Measurements from ENCODE around the gene SLC5A11. TPM values are rescaled to one million over a fixed set of nuclear protein-coding genes. Genes with fewer than 3 reads are reported as not detected.
"Not testable (repeated sequence)": the region's sequence is repeated elsewhere in the genome, so short reads cannot be mapped to it uniquely, and the experiment has no call there.

Gene SLC5A11
- total RNA-seq, 1 donor from 2014 or later, result 0.22 TPM

DNA sequence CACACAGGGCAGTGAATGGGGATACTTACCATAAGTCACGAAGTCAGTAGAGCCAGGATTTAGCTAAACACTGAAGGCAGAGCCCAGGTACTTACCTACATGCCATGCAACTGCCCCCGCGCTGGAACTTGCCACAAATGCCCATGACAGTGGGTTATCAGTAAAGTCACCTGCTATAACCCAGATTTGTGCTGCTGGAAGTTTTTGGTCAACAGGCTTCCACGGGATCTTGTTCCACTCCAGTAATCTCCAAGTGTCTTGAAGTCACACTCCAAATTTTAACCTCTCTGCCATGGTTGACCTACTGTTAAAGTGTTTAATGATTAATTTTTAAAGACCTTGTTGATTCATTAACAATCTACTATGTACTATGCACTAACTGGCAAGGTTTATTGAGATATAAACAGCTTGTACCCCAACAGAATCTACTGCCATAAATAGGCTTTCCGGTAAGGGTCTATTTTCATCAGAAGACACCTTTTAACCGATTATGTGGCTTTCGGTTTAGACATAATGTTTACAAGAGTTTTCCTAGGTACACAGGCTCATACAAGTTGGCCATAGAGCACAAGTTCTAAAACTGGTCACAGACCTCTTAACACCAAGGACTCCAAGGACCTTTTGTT lies 6.3 kb upstream of the SLC5A11 start:
- ATAC-seq (ENCODE audit: low read depth), result no peak
- no peaks in the 10 kb centered on the region for H3K9me3 Mint-ChIP-seq
- no peak overlapping the region for H3K27ac Mint-ChIP-seq
- intact Hi-C loops (cut with micrococcal nuclease), result no loop called here
- H3K36me3 Mint-ChIP-seq (ENCODE audit: low read depth), result no peaks in the 10 kb centered on the region
- H3K4me3 Mint-ChIP-seq, result no peak overlapping the region
- POLR2A ChIA-PET, result no interaction called here
- CTCF ChIA-PET, result interaction anchor here (1.0 kb wide), 1 partner anchor 386 kb away, joined by 3 read pairs; no protein-coding TSS in a partner anchor
- no peak for DNase-seq
- H3K4me1 Mint-ChIP-seq, result no peaks in the 10 kb centered on the region
- peaks cover 2% of the 10 kb centered on the region for H3K27me3 Mint-ChIP-seq
- TF ChIP-seq, protein P1, sequence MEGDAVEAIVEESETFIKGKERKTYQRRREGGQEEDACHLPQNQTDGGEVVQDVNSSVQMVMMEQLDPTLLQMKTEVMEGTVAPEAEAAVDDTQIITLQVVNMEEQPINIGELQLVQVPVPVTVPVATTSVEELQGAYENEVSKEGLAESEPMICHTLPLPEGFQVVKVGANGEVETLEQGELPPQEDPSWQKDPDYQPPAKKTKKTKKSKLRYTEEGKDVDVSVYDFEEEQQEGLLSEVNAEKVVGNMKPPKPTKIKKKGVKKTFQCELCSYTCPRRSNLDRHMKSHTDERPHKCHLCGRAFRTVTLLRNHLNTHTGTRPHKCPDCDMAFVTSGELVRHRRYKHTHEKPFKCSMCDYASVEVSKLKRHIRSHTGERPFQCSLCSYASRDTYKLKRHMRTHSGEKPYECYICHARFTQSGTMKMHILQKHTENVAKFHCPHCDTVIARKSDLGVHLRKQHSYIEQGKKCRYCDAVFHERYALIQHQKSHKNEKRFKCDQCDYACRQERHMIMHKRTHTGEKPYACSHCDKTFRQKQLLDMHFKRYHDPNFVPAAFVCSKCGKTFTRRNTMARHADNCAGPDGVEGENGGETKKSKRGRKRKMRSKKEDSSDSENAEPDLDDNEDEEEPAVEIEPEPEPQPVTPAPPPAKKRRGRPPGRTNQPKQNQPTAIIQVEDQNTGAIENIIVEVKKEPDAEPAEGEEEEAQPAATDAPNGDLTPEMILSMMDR (IDR thresholded peaks at IDR 0.05), result no peak

DNA sequence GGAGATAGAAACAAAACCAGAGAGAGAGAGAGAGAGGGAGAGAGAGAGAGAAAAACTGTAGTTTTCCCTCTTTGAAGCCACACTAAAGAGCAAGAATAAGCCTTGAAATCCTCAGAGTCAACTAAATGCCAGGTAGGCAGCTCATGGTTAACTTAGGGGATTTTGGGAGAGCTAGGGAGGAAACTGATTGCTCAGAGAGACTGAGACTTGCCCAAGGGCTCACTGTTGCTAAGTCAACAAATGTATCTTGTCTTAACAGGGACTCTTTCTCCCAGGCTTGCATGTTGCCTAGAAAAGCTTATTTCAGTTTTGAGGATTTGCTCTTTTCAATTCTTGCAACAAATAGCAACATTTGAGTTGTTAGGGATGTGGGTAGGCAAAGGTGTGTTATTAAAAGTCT lies 4.5 kb upstream of the SLC5A11 start:
- no peak for DNase-seq
- Mint-ChIP-seq H3K36me3 (ENCODE audit: low read depth) (no peaks in the 10 kb centered on the region), H3K27ac (no peak overlapping the region), H3K27me3 (peaks cover 2% of the 10 kb centered on the region), H3K4me1 (no peaks in the 10 kb centered on the region), H3K4me3 (no peak overlapping the region), H3K9me3 (no peaks in the 10 kb centered on the region)
- no peak for ATAC-seq (ENCODE audit: low read depth)
- CTCF ChIA-PET, result no interaction called here
- POLR2A ChIA-PET, result no interaction called here
- TF ChIP-seq, protein P1 (IDR thresholded peaks at IDR 0.05), result no peak
- intact Hi-C loops (cut with micrococcal nuclease), result no loop called here

DNA sequence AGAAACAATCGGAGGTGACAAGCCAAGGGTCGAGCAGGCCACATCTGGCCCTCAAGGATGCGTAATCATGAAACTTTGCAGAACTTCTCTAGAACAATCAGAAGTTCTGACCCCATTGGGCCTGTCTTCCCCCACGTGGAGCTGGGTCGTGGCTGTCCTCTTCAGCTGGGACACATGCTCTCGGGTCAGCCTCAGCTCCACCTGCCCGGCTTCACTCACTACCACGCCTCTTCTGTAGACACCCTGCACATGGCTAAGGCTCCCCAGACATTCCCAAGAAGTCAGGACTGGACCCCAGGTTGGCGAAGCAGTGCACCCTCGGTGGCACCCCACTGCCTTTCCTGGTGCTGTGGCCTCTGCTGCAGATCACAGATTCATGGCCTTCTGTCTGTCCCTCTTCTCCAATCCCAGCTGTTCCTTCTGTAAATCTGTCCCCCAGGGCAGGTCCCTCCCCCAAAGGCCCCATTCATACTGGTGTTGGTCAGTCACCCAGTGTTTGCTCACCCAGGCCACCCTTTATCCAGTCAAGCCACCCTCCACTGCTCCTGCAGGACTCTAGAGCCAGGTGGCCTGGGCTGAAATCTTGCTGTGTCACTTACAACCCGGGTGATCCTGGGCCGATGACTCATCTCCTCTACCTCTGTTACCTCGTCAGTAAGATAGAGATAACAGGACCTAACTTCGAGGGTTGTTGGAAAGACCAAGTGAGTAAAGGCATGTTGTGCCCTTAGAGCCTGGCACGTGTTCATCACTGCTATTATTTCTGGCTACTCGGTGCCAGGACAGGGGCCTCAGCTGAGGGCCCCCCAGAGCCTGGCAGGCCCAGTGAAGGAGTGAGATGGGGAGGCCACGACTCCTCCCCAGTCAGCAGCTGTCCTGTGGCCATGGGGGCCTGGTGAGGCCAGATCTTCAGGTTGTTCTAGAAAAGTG lies 1.4 kb upstream of the SLC5A11 start:
- Mint-ChIP-seq H3K27ac (no peak overlapping the region), H3K36me3 (ENCODE audit: low read depth) (no peaks in the 10 kb centered on the region), H3K9me3 (no peaks in the 10 kb centered on the region), H3K27me3 (no peaks in the 10 kb centered on the region), H3K4me3 (no peak overlapping the region), H3K4me1 (no peaks in the 10 kb centered on the region)
- TF ChIP-seq, protein P1 (IDR thresholded peaks at IDR 0.05), result no peak
- intact Hi-C loops (cut with micrococcal nuclease), result no loop called here
- no peak for DNase-seq
- POLR2A ChIA-PET, result interaction anchor here (0.6 kb wide), 1 partner anchor 84 kb away, joined by 5 read pairs; no protein-coding TSS in a partner anchor
- CTCF ChIA-PET, result no interaction called here
- no peak for ATAC-seq (ENCODE audit: low read depth)

DNA sequence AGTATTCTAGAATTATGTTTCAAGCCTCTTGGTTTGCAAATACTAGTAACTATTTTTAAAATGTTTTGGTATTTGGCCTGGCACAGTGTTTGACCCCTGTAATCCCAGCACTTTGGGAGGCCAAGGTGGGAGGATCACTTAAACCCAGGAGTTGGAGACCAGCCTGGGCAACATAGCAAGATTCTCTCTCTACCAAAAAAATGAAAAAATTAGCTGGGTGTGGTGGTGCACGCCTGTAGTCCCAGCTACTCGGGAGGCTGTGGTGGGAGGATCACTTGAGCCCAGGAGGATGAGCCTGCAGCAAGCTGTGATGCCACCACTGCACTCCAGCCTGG lies 765 bp upstream of the SLC5A11 start:
- DNase-seq; H3K9me3 Mint-ChIP-seq; H3K4me1 Mint-ChIP-seq; H3K27me3 Mint-ChIP-seq; intact Hi-C loops (cut with micrococcal nuclease); POLR2A ChIA-PET; H3K27ac Mint-ChIP-seq; H3K4me3 Mint-ChIP-seq; H3K36me3 Mint-ChIP-seq (ENCODE audit: low read depth); CTCF ChIA-PET; ATAC-seq (ENCODE audit: low read depth): not testable (repeated sequence)

DNA sequence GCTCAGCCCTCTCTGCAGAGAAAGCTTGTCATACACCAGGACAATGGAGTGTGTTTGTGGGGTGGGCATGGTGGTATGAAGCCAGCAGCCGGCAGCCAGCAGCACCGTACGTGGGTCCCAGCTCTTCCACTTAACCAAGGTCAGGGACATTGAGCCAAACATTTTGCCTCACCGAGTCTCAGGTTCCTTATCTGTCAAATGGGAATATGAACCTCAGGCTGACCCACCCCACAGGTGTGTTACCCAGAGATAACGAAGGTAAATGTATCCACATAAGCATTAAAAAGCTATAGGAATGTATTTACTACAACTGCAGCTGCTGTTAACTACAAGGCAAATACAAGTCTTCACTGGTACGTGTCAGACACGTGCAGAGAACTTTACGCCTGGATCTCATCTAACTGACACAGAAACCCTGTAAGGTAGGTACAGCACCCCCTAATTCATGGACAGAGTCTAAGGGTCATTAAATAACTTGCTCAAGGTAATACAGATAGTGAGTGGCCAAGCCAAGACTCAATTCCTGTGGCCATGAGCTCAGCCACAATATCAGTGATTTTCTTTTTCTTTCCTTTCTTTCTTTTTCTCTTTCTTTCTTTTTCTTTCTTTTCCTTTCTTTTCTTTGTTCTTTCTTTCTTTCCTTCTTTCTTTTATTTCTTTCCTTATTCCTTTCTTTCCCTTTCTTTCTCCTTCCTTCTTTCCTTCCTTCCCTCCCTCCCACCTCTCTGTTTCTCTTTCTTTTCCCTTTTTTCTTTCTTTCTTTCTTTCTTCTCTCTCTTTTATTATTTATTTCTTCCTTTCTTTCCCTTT lies 990 bp downstream of the SLC5A11 start:
- ATAC-seq (ENCODE audit: low read depth), result no peak
- Mint-ChIP-seq H3K27ac (no peak overlapping the region), H3K36me3 (ENCODE audit: low read depth) (no peaks in the 10 kb centered on the region), H3K27me3 (no peaks in the 10 kb centered on the region), H3K4me1 (no peaks in the 10 kb centered on the region), H3K9me3 (no peaks in the 10 kb centered on the region), H3K4me3 (no peak overlapping the region)
- POLR2A ChIA-PET, result no interaction called here
- no peak for DNase-seq
- intact Hi-C loops (cut with micrococcal nuclease), result no loop called here
- TF ChIP-seq, protein P1 (IDR thresholded peaks at IDR 0.05), result no peak
- CTCF ChIA-PET, result no interaction called here

All from activated B cell treated with CpG ODN at 0.5 μM for 24 hours (primary cell).